HG02970 (cell line): ENCODE data around the gene CRYAA.
"Not testable (repeated sequence)": the region's sequence is repeated elsewhere in the genome, so short reads cannot be mapped to it uniquely, and the experiment has no call there.

Experiments
- ATAC-seq: cut with Tn5 transposase; IDR thresholded peaks from one replicate; pipeline ENCODE4 v1.9.1; 2021; ENCODE audit warnings: mild to moderate bottlenecking, moderate library complexity, moderate number of reproducible peaks; ENCODE audit not compliant: unreplicated experiment, low FRiP score

CRYAA gene

DNA sequence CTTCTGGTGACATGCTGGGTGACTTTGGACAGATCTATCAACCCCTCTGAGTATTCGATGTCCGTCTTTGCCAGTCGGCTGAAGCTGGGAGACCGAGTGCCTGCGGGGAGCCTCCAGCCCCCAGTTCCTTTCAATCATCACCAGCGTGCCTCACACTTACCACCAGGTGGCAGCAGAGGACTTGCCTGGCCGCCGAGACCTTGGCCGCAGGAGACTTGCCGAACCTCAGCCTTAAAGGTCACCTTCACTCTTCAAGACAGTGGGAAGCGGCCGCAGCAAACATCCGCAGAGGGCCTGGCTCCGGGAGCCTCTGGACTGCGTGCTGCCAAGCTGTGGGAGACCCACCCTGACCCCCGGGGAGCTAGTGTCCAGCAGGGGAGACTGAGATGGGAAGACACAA lies 7.8 kb downstream of the CRYAA start:
- ATAC-seq = not testable (repeated sequence)

GRCh38 chr21:43177043-43177906 lies 8.5 kb downstream of the CRYAA start:
- not testable (repeated sequence) for ATAC-seq

DNA sequence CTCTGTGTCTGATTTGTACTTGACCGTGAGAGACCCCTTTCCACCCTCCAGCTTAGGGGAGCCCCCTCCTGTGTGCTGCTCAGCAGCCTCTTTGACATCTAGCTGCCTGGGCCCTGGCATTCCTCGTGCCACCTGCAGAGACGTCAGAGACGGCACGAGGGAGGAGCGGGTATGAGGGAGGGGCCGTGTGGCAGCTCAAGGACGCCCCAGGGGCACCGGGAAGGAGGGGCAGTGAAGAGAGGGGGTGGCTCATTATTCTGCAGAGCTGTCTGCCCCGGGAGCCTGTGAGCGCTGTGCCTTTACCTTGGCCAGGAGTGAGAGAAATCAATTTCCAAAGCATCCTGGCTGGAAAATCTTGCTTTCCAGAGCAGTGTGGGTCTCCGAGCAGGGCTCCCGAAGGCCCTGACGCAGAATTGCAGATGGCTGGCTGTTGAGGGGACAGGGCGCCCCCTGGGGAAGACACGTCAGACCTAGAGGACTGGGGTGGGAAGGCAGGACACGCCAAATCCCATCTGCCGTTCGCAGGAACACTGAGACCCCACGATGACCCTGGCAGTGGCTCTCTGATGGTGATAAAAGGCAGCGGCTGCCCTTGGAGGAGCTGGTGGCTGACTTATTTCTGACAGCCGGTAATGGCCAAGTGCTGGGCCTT lies 9.5 kb downstream of the CRYAA start:
- not testable (repeated sequence) for ATAC-seq

- ATAC-seq = not testable (repeated sequence)
These were observed 12.2 kb downstream of the CRYAA start for GRCh38 chr21:43181033-43181432.

- not testable (repeated sequence) for ATAC-seq
These were observed 18.5 kb downstream of the CRYAA start for GRCh38 chr21:43187268-43187667.

DNA sequence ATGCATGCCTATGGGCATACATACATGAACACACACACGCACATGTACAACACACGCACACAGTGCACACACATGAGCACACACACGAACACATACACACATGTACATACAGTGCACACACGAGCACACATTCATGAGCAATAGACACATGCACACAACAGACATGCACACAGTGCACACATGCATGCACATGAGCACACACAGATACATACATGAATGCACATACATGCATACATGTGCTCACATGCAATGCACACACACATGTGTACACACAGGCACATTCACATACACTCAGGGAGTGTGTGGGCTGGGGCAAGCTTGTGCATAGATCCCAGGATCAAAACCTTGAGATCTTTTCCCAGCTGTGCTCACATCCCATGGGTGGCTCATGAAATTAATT lies 18.9 kb downstream of the CRYAA start:
- no peak for ATAC-seq

DNA sequence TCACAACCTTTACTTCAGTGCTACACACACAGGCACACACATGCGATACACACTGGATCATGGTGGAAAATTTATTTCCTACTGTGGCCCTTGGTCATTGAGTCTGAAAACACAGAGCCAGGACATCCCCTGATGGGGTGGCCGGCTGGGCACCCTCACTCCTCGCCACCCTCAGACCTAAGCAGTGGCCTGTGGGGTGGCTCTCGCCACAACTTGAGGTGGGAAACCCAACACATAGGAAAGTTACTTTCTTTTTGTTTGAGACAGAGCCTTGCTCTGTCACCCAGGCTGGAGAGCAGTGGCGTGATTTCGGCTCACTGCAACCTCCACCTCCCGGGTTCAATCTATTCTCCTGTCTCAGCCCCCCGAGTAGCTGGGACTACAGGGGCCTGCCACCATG lies 19.4 kb downstream of the CRYAA start:
- no peak for ATAC-seq

GRCh38 chr21:43188592-43189210 lies 19.9 kb downstream of the CRYAA start:
- no peak for ATAC-seq

- no peak for ATAC-seq
These were observed 21.1 kb downstream of the CRYAA start for GRCh38 chr21:43189936-43190335.

- no peak for ATAC-seq
These were observed 21.7 kb downstream of the CRYAA start for GRCh38 chr21:43190544-43190943.

- no peak for ATAC-seq
These were observed 22.1 kb downstream of the CRYAA start for GRCh38 chr21:43190951-43191350.

GRCh38 chr21:43191521-43191920 lies 22.7 kb downstream of the CRYAA start:
- no peak for ATAC-seq

- ATAC-seq = no peak
These were observed 23.2 kb downstream of the CRYAA start for GRCh38 chr21:43191971-43192370.

- no peak for ATAC-seq
These were observed 23.8 kb downstream of the CRYAA start for GRCh38 chr21:43192501-43193081.

DNA sequence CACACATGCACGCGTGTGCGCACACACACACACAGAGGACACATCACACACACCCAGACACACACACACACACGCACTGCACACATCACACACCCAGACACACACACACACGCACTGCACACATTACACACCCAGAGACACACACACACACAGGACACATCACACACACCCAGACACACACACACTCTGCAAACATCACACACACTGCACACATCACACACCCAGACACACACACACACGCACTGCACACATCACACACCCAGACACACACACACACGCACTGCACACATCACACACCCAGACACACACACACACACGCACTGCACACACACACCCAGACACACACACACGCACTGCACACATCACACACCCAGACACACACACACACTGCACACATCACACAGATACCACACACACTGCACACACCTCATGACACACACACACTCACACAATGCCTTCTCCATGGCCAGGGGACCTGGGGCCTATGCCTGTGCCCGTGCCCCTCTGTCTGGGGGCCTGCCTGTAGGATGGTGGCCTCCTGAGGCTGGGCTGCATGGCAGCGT lies 24.4 kb downstream of the CRYAA start:
- no peak for ATAC-seq

- ATAC-seq = no peak
These were observed 25.0 kb downstream of the CRYAA start for GRCh38 chr21:43193651-43194302.

- no peak for ATAC-seq
These were observed 25.7 kb downstream of the CRYAA start for GRCh38 chr21:43194303-43195120.

GRCh38 chr21:43195121-43196021 lies 26.6 kb downstream of the CRYAA start:
- ATAC-seq = no peak
